HG02610 (cell line): Measurements from ENCODE around the gene FSD1.
A peak's percentile ranks its signal among the peaks of the same experiment; 100 is the strongest.

Source experiments
- ATAC-seq: cut with Tn5 transposase; IDR thresholded peaks from one replicate; pipeline ENCODE4 v1.9.1; 2021; ENCODE audit warnings: mild to moderate bottlenecking, moderate library complexity; ENCODE audit not compliant: unreplicated experiment

FSD1 gene

GRCh38 chr19:4361152-4362046 is 57.0 kb downstream of the FSD1 start:
- ATAC-seq: no peak

GRCh38 chr19:4362101-4362828 is 57.9 kb downstream of the FSD1 start:
- ATAC-seq: no peak

GRCh38 chr19:4362831-4363545 is 58.6 kb downstream of the FSD1 start:
- ATAC-seq: no peak

- no peak for ATAC-seq
Measured at GRCh38 chr19:4363571-4364304, 59.3 kb downstream of the FSD1 start.

GRCh38 chr19:4365341-4365740 is 60.9 kb downstream of the FSD1 start:
- ATAC-seq: no peak

GRCh38 chr19:4365791-4366665 is 61.6 kb downstream of the FSD1 start:
- no peak for ATAC-seq

- no peak for ATAC-seq
Measured at GRCh38 chr19:4366666-4367335, 62.4 kb downstream of the FSD1 start.

- no peak for ATAC-seq
Measured at GRCh38 chr19:4367336-4367723, 62.9 kb downstream of the FSD1 start.

GRCh38 chr19:4367781-4368127 is 63.4 kb downstream of the FSD1 start:
- no peak for ATAC-seq

- ATAC-seq: no peak
Measured at GRCh38 chr19:4368128-4368820, 63.9 kb downstream of the FSD1 start.

- peak; percentile 56 for ATAC-seq
Measured at GRCh38 chr19:4369109-4369887, 64.9 kb downstream of the FSD1 start.

GRCh38 chr19:4369888-4370260 is 65.5 kb downstream of the FSD1 start:
- ATAC-seq: peak; percentile 35

- ATAC-seq: no peak
Measured at GRCh38 chr19:4370418-4371041, 66.1 kb downstream of the FSD1 start.

GRCh38 chr19:4371247-4372164 is 67.1 kb downstream of the FSD1 start:
- no peak for ATAC-seq

- no peak for ATAC-seq
Measured at GRCh38 chr19:4372165-4373012, 68.0 kb downstream of the FSD1 start.

- ATAC-seq: no peak
Measured at GRCh38 chr19:4373013-4373367, 68.6 kb downstream of the FSD1 start.
